HCT116 (cell line): ENCODE data around the gene CPN2. TPM values are rescaled to one million over a fixed set of nuclear protein-coding genes. Genes with fewer than 3 reads are reported as not detected.

Experiments
- ATAC-seq: fragments of 200-7000 bp; cut with Tn5 transposase; 2 replicates; pipeline ENCODE4 v1.9.1; 2020; ENCODE audit warnings: mild to moderate bottlenecking, moderate library complexity
- BruUV-seq: library from RNA; stranded (reverse); fragments of 400-500 nt; replicated peaks from 2 replicates; lab custom pipeline; 2021; lab: Mats Ljungman, UMichigan
- CTCF ChIA-PET: fragments of 300-600 bp; sonication (Branson Sonifier 250); formaldehyde crosslinking; loops from one replicate; lab custom pipeline; 2021; ENCODE audit warnings: antibody characterized with exemption; lab: Charles Lee
- POLR2A ChIA-PET: fragments of 300-600, 350-600 bp; sonication (Branson Sonifier 250); formaldehyde crosslinking; loops from one replicate; lab custom pipeline; 2021; ENCODE audit warnings: antibody characterized with exemption; lab: Charles Lee
- RAD21 ChIA-PET, 2 experiments: fragments of 300-600 bp; sonication (Branson Sonifier 250); formaldehyde crosslinking; loops; one replicate each; lab custom pipeline; 2023; ENCODE audit warnings: low total read pairs in 2 of 2; ENCODE audit not compliant: uncharacterized antibody in 2 of 2, unreplicated experiment in 2 of 2, low non-redundant PET in 1 of 2; lab: Charles Lee
- DNase-seq: peaks from one replicate; pipeline ENCODE4 v3.0.0-alpha.2; 2010; ENCODE audit warnings: low read depth, low spot score
- H2AFZ ChIP-seq: fragments of 200-600 bp; shearing (Covaris generic), sonication (generic); 2 replicates; pipeline ENCODE4 v1.6.1; 2017; ENCODE audit warnings: low read depth, mixed run types, mixed read lengths, antibody characterized with exemption, low read length; ENCODE audit not compliant: poor library complexity, severe bottlenecking
- H3K27ac ChIP-seq: 2 replicates; pipeline ENCODE4 v1.5.1; 2012; ENCODE audit warnings: low read depth, low read length
- H3K27me3 ChIP-seq: fragments of 200-600 bp; sonication (generic); 2 replicates; pipeline ENCODE4 v1.6.1; 2016; ENCODE audit warnings: mixed run types, low read length, mixed read lengths; ENCODE audit not compliant: insufficient read depth
- H3K36me3 ChIP-seq, 2 experiments: fragments of 200-500 bp in 1 of 2; fragments of 200-600 bp in 1 of 2; sonication (Bioruptor generic) in 1 of 2; sonication (generic) in 1 of 2; 2 replicates each; pipeline versions ENCODE4 v1.5.1 to v1.6.1; 2014 to 2016; ENCODE audit warnings: low read length in 2 of 2, inconsistent platforms in 1 of 2, mixed read lengths in 1 of 2, mixed run types in 1 of 2; ENCODE audit not compliant: insufficient read depth in 2 of 2, control insufficient read depth in 1 of 2
- H3K4me1 ChIP-seq, 2 experiments: fragments of 200-600 bp in 1 of 2; sonication (generic) in 1 of 2; 2 replicates each; pipeline versions ENCODE4 v1.5.1 to v1.6.1; 2012 to 2017; ENCODE audit warnings: low read length in 2 of 2, inconsistent platforms in 1 of 2, mild to moderate bottlenecking in 1 of 2, mixed read lengths in 1 of 2, mixed run types in 1 of 2, moderate library complexity in 1 of 2; ENCODE audit not compliant: insufficient read depth in 2 of 2, control insufficient read depth in 1 of 2
- H3K4me2 ChIP-seq: fragments of 200-600 bp; sonication (generic); 2 replicates; pipeline ENCODE4 v1.6.1; 2017; ENCODE audit warnings: mixed run types, low read length, mixed read lengths
- H3K4me3 ChIP-seq, 2 experiments: fragments of 200-600 bp in 1 of 2; sonication (generic) in 1 of 2; replicated peaks in 1 of 2; 2 replicates each; pipeline ENCODE4 v1.5.1; 2011 to 2016; ENCODE audit warnings: low read length in 2 of 2, control low read depth in 1 of 2, low read depth in 1 of 2, mild to moderate bottlenecking in 1 of 2, mixed read lengths in 1 of 2, mixed run types in 1 of 2
- H3K79me2 ChIP-seq: fragments of 200-600 bp; sonication (generic); 2 replicates; pipeline ENCODE4 v1.6.1; 2017; ENCODE audit warnings: mild to moderate bottlenecking, mixed run types, low read length, moderate library complexity, mixed read lengths; ENCODE audit not compliant: insufficient read depth
- H3K9ac ChIP-seq: fragments of 200-600 bp; sonication (generic); 2 replicates; pipeline ENCODE4 v1.6.1; 2016; ENCODE audit warnings: low read length, mixed read lengths
- H3K9me2 ChIP-seq: fragments of 200-600 bp; sonication (generic), shearing (Covaris generic); 2 replicates; pipeline ENCODE4 v1.6.1; 2017; ENCODE audit warnings: mixed run types, mild to moderate bottlenecking, moderate library complexity; ENCODE audit not compliant: insufficient read depth
- H3K9me3 ChIP-seq, 2 experiments: fragments of 200-500 bp in 1 of 2; fragments of 200-600 bp in 1 of 2; sonication (Bioruptor generic) in 1 of 2; sonication (generic) in 1 of 2; 2 replicates each; pipeline ENCODE4 v1.6.1; 2014 to 2017; ENCODE audit warnings: low read length in 2 of 2, mixed read lengths in 2 of 2, inconsistent platforms in 1 of 2, low read depth in 1 of 2, mild to moderate bottlenecking in 1 of 2, mixed run types in 1 of 2, moderate library complexity in 1 of 2; ENCODE audit not compliant: control insufficient read depth in 1 of 2, insufficient read depth in 1 of 2
- H4K20me1 ChIP-seq: fragments of 200-600 bp; sonication (generic), shearing (Covaris generic); 2 replicates; pipeline ENCODE4 v1.6.1; 2017; ENCODE audit warnings: mixed run types, mild to moderate bottlenecking, moderate library complexity; ENCODE audit not compliant: insufficient read depth
- CBX3 ChIP-seq: IDR thresholded peaks from 2 replicates; pipeline ENCODE4 v1.6.1; 2012; ENCODE audit warnings: low read depth
- CEBPB ChIP-seq: IDR thresholded peaks from 2 replicates; pipeline ENCODE4 v1.6.1; 2012; ENCODE audit warnings: low read depth
- EGR1 ChIP-seq: IDR thresholded peaks from 2 replicates; pipeline ENCODE4 v1.6.1; 2012; ENCODE audit warnings: low read depth
- EZH2phosphoT487 ChIP-seq: fragments of 200-600 bp; IDR thresholded peaks from 2 replicates; pipeline ENCODE4 v1.6.1; 2018; ENCODE audit warnings: antibody characterized with exemption, borderline replicate concordance
- FOSL1 ChIP-seq: IDR thresholded peaks from 2 replicates; pipeline ENCODE4 v1.6.1; 2012; ENCODE audit warnings: low read depth
- POLR2A ChIP-seq: IDR thresholded peaks from 2 replicates; pipeline ENCODE4 v1.7.0; 2011; ENCODE audit warnings: borderline replicate concordance; ENCODE audit not compliant: insufficient read depth, insufficient read length; ENCODE audit errors: extremely low read depth
- POLR2AphosphoS5 ChIP-seq: IDR thresholded peaks from 2 replicates; pipeline ENCODE4 v1.6.1; 2011; ENCODE audit warnings: mild to moderate bottlenecking, low read depth, low read length, moderate library complexity
- SP1 ChIP-seq: IDR thresholded peaks from 2 replicates; pipeline ENCODE4 v1.6.1; 2012; ENCODE audit warnings: low read depth
- SRF ChIP-seq: IDR thresholded peaks from 2 replicates; pipeline ENCODE4 v1.6.1; 2012; ENCODE audit warnings: low read depth
- TCF7L2 ChIP-seq: IDR thresholded peaks from 2 replicates; pipeline ENCODE4 v1.7.0; 2011; ENCODE audit warnings: borderline replicate concordance, inconsistent platforms; ENCODE audit not compliant: insufficient read depth, insufficient read length; ENCODE audit errors: extremely low read depth
- intact Hi-C: fragments of 100-400 bp; cut with micrococcal nuclease; formaldehyde crosslinking; loops from 2 replicates; pipeline ENCODE4 v1.10.0; 2022
- total RNA-seq: library from RNA; stranded (reverse); gene quantifications from one replicate; pipeline ENCODE4 v1.2.1, GENCODE V29; 2021; ENCODE audit not compliant: unreplicated experiment
- TF ChIP-seq, protein P1 (sequence below): IDR thresholded peaks from 2 replicates; pipeline ENCODE4 v1.6.1; 2012; ENCODE audit warnings: low read depth
- TF ChIP-seq, protein P2 (sequence below): IDR thresholded peaks from 2 replicates; pipeline ENCODE4 v1.6.1; 2012
- TF ChIP-seq, protein P3 (sequence below), 3 experiments: fragments of 200-600 bp in 1 of 3; sonication (generic) in 1 of 3; IDR thresholded peaks in 2 of 3; conservative IDR thresholded peaks in 1 of 3; 2 replicates each; pipeline ENCODE4 v1.5.1; 2012 to 2017; ENCODE audit warnings: low read depth in 2 of 3, low read length in 2 of 3, antibody characterized with exemption in 1 of 3, borderline replicate concordance in 1 of 3, control low read depth in 1 of 3, mild to moderate bottlenecking in 1 of 3, mixed read lengths in 1 of 3, mixed run types in 1 of 3, moderate library complexity in 1 of 3; ENCODE audit not compliant: insufficient read depth in 1 of 3
- TF ChIP-seq, protein P4 (sequence below): IDR thresholded peaks from 2 replicates; pipeline ENCODE4 v1.6.1; 2011; ENCODE audit warnings: mild to moderate bottlenecking, low read length, moderate library complexity; ENCODE audit not compliant: insufficient replicate concordance; ENCODE audit errors: extremely low read depth

The CPN2 gene
- total RNA-seq, 1 experiment from 2014 or later, result not detected

DNA sequence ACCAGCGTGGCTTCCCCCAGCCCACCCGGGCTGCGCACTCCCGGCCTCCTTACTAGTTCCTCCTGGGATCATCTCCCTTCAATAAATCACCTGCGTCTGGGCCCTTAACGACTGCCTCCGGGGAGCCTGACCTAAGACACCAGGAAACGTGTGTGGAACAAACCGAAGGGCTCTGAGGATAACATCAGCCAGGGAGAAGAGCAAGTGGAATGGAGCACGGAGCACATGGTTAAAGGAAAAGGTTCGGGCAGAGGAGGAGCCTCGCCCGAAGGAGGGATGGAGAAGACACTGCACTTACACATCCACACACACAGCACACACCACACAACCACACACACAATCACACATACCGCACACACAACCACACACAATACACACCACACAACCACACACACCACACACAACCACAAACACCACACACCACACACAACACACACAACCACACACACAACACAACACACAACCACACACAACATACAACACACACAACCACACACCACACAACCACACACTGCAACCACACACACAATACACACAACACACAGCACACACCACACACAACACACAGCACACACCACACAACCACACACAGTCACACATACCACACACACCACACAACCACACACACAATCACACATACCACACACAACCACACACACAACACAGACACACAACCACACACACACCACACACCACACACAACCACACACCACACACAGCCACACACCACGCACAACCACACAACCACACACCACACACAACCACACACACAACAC, 24.7 kb downstream of the CPN2 start (continued):
- TF ChIP-seq, protein P1, sequence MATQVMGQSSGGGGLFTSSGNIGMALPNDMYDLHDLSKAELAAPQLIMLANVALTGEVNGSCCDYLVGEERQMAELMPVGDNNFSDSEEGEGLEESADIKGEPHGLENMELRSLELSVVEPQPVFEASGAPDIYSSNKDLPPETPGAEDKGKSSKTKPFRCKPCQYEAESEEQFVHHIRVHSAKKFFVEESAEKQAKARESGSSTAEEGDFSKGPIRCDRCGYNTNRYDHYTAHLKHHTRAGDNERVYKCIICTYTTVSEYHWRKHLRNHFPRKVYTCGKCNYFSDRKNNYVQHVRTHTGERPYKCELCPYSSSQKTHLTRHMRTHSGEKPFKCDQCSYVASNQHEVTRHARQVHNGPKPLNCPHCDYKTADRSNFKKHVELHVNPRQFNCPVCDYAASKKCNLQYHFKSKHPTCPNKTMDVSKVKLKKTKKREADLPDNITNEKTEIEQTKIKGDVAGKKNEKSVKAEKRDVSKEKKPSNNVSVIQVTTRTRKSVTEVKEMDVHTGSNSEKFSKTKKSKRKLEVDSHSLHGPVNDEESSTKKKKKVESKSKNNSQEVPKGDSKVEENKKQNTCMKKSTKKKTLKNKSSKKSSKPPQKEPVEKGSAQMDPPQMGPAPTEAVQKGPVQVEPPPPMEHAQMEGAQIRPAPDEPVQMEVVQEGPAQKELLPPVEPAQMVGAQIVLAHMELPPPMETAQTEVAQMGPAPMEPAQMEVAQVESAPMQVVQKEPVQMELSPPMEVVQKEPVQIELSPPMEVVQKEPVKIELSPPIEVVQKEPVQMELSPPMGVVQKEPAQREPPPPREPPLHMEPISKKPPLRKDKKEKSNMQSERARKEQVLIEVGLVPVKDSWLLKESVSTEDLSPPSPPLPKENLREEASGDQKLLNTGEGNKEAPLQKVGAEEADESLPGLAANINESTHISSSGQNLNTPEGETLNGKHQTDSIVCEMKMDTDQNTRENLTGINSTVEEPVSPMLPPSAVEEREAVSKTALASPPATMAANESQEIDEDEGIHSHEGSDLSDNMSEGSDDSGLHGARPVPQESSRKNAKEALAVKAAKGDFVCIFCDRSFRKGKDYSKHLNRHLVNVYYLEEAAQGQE, result no peak
- TF ChIP-seq SP1 (no peak), CBX3 (no peak), TCF7L2 (no peak)

DNA sequence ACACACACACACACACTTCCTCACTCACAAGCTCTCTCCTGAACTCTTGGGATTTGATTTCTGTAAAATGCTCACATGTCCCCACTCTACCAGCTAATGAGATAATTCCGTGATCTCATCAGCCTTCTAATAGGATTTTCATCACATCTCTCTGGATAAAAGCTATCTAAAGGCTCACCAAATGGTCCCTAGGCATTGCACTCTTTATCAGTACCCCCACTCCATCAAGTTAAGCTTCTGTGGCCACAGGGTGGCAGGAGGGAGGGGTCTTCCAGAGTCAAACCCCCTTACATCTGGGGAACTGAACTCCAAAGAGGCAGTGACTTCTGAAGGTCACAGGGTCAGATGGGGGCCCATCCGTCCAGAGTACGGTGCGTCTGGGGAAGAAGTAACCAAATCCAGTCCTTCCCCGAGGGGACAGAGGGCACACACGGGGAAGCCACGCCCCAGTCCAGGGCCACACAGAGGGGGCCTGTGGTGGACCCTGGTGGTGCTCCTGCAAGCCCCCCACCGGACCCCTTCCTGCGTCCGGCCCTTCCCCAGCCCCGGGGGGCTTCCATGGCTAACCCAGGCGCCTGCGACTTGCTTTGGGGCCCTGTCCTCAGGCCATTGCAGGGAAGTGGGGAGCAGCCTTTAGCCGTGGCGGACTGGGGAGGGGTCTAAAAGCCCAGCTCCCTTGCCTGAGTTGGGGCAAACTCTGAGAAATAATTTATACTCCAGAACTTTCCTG, 25.5 kb downstream of the CPN2 start:
- CTCF ChIA-PET, result no interaction called here
- DNase-seq, result no peak
- BruUV-seq, result no TSS peak
- H3K4me2 ChIP-seq, result no peak overlapping the region
- no peaks in the 10 kb centered on the region for H3K27me3 ChIP-seq
- intact Hi-C loops, result loop anchor here (5.0 kb wide), 1 partner anchor 1408 kb away; the partner anchor contains the start of gene MB21D2
- H4K20me1 ChIP-seq, result no peaks in the 10 kb centered on the region
- peaks cover 36 to 79% of the 10 kb centered on the region in 2 experiments for H3K4me1 ChIP-seq
- no peaks in the 10 kb centered on the region for H3K36me3 ChIP-seq
- ATAC-seq, result no peak
- peak overlapping the region; percentile 95; the same call in 1 of the 2 replicates for H3K27ac ChIP-seq
- no peak overlapping the region for H3K4me3 ChIP-seq
- no peak overlapping the region for H3K9ac ChIP-seq
- RAD21 ChIA-PET, result interaction anchor here in 1 of 2 experiments (0.6 kb wide), 1 partner anchor 81 kb away, joined by 3 read pairs; no protein-coding TSS in a partner anchor
- peaks cover 12% of the 10 kb centered on the region; the same call in 1 of the 2 replicates for H3K79me2 ChIP-seq
- POLR2A ChIA-PET, result no interaction called here
- H2AFZ ChIP-seq, result no peak overlapping the region
- peaks cover 0 to 13% of the 10 kb centered on the region in 2 experiments; a peak in 1 of 4 replicates for H3K9me3 ChIP-seq
- no peaks in the 10 kb centered on the region for H3K9me2 ChIP-seq
- TF ChIP-seq POLR2AphosphoS5 (no peak), POLR2A (no peak), EGR1 (no peak), TCF7L2 (no peak), EZH2phosphoT487 (no peak), CBX3 (no peak), SP1 (no peak), SRF (no peak), FOSL1 (no peak), CEBPB (no peak)
- TF ChIP-seq, protein P2, sequence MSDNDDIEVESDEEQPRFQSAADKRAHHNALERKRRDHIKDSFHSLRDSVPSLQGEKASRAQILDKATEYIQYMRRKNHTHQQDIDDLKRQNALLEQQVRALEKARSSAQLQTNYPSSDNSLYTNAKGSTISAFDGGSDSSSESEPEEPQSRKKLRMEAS, result no peak
- TF ChIP-seq, protein P3, sequence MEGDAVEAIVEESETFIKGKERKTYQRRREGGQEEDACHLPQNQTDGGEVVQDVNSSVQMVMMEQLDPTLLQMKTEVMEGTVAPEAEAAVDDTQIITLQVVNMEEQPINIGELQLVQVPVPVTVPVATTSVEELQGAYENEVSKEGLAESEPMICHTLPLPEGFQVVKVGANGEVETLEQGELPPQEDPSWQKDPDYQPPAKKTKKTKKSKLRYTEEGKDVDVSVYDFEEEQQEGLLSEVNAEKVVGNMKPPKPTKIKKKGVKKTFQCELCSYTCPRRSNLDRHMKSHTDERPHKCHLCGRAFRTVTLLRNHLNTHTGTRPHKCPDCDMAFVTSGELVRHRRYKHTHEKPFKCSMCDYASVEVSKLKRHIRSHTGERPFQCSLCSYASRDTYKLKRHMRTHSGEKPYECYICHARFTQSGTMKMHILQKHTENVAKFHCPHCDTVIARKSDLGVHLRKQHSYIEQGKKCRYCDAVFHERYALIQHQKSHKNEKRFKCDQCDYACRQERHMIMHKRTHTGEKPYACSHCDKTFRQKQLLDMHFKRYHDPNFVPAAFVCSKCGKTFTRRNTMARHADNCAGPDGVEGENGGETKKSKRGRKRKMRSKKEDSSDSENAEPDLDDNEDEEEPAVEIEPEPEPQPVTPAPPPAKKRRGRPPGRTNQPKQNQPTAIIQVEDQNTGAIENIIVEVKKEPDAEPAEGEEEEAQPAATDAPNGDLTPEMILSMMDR (IDR thresholded peaks at IDR 0.05 in 2 of 3, conservative IDR thresholded peaks at IDR 0.05 in 1 of 3; ENCODE audit: borderline replicate concordance in 1 of 3, insufficient read depth in 1 of 3, low read depth in 2 of 3, low read length in 2 of 3), result no peak
- TF ChIP-seq, protein P4, sequence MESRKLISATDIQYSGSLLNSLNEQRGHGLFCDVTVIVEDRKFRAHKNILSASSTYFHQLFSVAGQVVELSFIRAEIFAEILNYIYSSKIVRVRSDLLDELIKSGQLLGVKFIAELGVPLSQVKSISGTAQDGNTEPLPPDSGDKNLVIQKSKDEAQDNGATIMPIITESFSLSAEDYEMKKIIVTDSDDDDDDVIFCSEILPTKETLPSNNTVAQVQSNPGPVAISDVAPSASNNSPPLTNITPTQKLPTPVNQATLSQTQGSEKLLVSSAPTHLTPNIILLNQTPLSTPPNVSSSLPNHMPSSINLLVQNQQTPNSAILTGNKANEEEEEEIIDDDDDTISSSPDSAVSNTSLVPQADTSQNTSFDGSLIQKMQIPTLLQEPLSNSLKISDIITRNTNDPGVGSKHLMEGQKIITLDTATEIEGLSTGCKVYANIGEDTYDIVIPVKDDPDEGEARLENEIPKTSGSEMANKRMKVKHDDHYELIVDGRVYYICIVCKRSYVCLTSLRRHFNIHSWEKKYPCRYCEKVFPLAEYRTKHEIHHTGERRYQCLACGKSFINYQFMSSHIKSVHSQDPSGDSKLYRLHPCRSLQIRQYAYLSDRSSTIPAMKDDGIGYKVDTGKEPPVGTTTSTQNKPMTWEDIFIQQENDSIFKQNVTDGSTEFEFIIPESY, result no peak
